DMS53 (cell line): ENCODE measurements around the gene SMARCA4.
"Not testable (repeated sequence)": the region's sequence is repeated elsewhere in the genome, so short reads cannot be mapped to it uniquely, and the experiment has no call there.

Source experiments
- DNase-seq: peaks from one replicate; lab custom pipeline; 2025; lab: John Stamatoyannopoulos, UW

The SMARCA4 gene

DNA sequence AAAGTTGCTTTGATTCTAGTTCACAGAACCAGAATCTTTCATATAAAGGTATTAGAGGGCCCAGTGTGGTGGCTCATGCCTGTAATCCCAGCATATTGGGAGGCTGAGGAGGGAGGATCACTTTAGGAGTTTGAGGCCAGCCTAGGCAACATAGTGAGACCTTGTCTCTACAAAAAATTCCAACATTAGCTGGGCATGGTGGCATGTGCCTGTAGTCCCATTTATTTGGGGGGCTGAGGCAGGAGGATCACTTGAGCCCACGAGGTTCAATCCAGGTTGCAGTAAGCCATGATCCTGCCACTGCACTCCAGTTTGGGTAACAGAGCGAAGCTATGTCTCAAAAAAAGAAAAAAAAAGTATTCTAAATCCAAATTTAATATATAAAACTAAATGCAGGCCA lies 137.5 kb downstream of the SMARCA4 start:
- no peak for DNase-seq

DNA sequence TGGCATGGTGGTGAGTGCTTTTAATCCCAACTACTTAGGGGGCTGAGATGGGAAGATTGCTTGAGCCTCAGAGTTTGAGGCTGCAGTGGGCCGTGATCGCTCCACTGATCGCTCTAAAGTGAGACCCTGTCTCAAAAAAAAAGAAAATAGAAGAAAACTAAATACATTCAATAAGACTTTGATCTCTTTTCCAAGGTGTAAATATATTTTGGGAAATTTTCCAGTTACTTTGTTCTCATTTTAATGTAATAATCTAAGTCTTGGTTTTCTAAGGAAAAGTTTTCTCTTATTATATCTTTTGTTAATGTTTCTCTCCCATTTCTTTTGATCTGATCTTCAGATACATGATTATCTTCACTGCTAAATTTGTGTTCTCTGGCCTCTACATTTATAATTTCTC lies 138.0 kb downstream of the SMARCA4 start:
- DNase-seq: no peak

DNA sequence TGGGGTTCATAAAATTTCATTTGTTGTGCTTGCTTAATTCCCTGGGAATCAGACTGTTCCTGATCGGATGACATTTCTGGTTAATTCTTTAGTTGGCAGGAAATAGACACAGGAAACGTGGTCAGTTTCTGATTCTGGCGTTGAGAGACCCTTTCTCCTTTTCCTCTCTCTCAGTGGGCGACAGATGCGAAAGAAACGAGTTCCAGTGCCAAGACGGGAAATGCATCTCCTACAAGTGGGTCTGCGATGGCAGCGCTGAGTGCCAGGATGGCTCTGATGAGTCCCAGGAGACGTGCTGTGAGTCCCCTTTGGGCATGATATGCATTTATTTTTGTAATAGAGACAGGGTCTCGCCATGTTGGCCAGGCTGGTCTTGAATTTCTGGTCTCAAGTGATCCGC lies 139.2 kb downstream of the SMARCA4 start:
- no peak for DNase-seq

DNA sequence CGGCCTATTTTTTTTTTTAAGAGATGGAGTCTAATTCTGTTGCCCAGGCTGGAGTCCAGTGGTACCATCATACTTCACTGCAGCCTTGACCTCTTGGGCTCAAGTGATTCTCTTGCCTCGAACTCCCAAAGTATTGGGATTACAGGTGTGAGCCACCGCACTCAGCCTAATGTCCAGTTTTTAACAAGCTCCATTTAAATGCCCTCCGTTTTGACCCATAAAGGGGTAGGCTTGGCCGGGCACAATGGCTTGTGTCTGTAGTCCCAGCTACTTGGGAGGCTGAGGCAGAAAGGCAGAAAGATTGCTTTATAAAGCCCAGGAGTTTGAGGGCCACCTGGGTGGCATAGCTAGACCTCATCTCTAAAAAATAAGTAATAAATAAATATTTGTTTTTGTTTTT lies 140.2 kb downstream of the SMARCA4 start:
- DNase-seq: no peak

DNA sequence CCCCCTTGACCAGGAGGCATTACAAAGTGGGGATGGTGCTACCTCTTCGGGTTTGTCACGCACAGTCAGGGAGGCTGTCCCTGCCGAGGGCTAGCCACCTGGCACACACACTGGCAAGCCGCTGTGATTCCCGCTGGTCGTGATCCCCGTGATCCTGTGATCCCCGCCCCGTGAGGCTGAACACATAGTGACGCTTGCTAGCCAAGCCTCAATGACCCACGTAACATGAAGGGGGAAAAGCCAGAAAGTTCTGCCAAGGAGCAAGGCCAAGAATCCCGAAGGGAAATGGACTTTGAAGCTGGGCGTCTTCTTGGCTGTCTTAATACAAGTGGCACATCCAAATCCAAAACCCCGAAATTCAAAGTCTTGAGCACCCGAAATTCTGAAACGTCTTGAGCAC lies 142.1 kb downstream of the SMARCA4 start:
- DNase-seq: no peak

DNA sequence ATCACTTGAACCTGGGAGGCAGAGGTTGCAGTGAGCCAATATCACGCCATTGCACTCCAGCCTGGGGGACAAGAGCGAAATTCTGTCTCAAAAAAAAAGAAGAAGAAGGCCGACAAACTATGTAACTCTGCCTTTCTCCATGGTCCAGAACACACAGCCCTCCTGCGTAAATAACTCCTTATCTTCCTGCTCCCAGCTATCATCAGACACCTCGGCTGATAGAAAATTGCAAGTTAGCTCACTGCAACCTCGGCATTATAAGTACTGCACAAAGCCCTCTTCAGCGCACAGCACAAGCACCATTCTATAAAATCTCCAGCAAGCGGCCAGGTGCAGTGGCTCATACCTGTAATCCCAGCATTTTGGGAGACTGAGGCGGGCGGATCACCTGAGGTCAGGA lies 142.8 kb downstream of the SMARCA4 start:
- DNase-seq: not testable (repeated sequence)

DNA sequence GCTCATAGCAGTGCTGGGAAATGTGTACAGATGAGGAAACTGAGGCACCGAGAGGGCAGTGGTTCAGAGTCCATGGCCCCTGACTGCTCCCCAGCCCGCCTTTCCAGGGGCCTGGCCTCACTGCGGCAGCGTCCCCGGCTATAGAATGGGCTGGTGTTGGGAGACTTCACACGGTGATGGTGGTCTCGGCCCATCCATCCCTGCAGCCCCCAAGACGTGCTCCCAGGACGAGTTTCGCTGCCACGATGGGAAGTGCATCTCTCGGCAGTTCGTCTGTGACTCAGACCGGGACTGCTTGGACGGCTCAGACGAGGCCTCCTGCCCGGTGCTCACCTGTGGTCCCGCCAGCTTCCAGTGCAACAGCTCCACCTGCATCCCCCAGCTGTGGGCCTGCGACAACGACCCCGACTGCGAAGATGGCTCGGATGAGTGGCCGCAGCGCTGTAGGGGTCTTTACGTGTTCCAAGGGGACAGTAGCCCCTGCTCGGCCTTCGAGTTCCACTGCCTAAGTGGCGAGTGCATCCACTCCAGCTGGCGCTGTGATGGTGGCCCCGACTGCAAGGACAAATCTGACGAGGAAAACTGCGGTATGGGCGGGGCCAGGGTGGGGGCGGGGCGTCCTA lies 144.3 kb downstream of the SMARCA4 start:
- no peak for DNase-seq

DNA sequence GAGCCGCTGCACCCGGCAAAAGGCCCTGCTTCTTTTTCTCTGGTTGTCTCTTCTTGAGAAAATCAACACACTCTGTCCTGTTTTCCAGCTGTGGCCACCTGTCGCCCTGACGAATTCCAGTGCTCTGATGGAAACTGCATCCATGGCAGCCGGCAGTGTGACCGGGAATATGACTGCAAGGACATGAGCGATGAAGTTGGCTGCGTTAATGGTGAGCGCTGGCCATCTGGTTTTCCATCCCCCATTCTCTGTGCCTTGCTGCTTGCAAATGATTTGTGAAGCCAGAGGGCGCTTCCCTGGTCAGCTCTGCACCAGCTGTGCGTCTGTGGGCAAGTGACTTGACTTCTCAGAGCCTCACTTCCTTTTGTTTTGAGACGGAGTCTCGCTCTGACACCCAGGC lies 145.6 kb downstream of the SMARCA4 start:
- no peak for DNase-seq

DNA sequence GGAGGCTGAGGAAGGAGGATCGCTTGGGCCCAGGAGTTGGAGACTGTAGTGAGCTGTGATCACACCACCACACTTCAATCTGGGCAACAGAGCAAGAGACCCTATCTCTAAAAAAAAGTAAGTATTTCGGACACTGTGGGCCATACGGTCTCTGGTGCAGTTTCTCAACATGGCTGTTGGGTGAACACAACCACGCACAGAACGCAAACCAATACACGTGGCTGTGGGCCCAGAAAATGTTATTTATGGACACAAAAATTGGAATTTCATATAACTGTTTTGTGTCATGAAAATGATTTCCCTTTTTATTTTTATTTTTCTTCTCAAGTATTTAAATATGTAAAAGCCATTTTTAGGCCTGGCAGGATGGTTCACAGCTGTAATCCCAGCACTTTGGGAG lies 147.9 kb downstream of the SMARCA4 start:
- no peak for DNase-seq

DNA sequence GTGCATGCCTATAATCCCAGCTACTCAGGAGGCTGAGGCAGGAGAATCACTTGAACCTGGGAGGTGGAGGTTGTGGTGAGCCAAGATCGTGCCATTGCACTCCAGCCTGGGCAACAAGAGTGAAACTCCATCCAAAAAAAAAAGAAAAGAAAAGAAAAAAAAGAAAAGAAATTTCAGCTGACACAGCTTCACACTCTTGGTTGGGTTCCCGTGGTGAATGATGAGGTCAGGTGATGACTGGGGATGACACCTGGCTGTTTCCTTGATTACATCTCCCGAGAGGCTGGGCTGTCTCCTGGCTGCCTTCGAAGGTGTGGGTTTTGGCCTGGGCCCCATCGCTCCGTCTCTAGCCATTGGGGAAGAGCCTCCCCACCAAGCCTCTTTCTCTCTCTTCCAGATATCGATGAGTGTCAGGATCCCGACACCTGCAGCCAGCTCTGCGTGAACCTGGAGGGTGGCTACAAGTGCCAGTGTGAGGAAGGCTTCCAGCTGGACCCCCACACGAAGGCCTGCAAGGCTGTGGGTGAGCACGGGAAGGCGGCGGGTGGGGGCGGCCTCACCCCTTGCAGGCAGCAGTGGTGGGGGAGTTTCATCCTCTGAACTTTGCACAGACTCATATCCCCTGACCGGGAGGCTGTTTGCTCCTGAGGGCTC lies 150.4 kb downstream of the SMARCA4 start:
- no peak for DNase-seq

DNA sequence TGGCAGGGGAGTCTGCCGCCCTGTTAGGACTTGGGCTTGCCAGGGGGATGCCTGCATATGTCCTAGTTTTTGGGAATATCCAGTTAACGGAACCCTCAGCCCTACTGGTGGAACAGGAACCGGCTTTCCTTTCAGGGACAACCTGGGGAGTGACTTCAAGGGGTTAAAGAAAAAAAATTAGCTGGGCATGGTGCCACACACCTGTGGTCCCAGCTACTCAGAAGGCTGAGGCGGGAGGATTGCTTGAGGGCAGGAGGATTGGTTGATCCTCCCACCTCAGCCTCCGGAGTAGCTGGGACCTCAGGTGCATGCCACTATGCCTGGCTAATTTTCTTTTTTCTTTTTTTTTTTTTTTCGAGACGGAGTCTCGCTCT lies 150.9 kb downstream of the SMARCA4 start:
- DNase-seq: no peak
